ACC112 (cell line): ENCODE data around the gene GLI3.

Experiments used
- H2AFZ ChIP-seq: fragments of 200-600 bp; sonication (generic); one replicate; pipeline ENCODE4 v1.6.0; 2017; ENCODE audit warnings: antibody characterized with exemption, low read length; ENCODE audit not compliant: unreplicated experiment
- H3K27ac ChIP-seq: fragments of 200-600 bp; sonication (generic); 2 replicates; pipeline ENCODE4 v1.5.1; 2014; ENCODE audit warnings: low read depth, mild to moderate bottlenecking, antibody characterized with exemption, low read length, moderate library complexity
- H3K27me3 ChIP-seq: fragments of 200-600 bp; sonication (generic); 2 replicates; pipeline ENCODE4 v1.6.1; 2014; ENCODE audit warnings: mild to moderate bottlenecking, antibody characterized with exemption, low read length, moderate library complexity, mixed read lengths; ENCODE audit not compliant: insufficient read depth
- H3K36me3 ChIP-seq: fragments of 200-600 bp; sonication (generic); 2 replicates; pipeline ENCODE4 v1.6.1; 2016; ENCODE audit warnings: mild to moderate bottlenecking, antibody characterized with exemption, low read length, moderate library complexity, mixed read lengths; ENCODE audit not compliant: insufficient read depth
- H3K4me1 ChIP-seq: fragments of 200-600 bp; sonication (generic); one replicate; pipeline ENCODE4 v1.6.1; 2016; ENCODE audit warnings: low read length, mixed read lengths; ENCODE audit not compliant: insufficient read depth, unreplicated experiment, control insufficient read depth
- H3K4me3 ChIP-seq: fragments of 200-600 bp; sonication (generic); 2 replicates; pipeline ENCODE4 v1.5.1; 2014; ENCODE audit warnings: mild to moderate bottlenecking, low read depth, low read length
- H3K79me2 ChIP-seq: fragments of 200-600 bp; sonication (generic); one replicate; pipeline ENCODE4 v1.6.0; 2016; ENCODE audit warnings: low read length; ENCODE audit not compliant: control insufficient read depth, unreplicated experiment, insufficient read depth

The GLI3 gene

DNA sequence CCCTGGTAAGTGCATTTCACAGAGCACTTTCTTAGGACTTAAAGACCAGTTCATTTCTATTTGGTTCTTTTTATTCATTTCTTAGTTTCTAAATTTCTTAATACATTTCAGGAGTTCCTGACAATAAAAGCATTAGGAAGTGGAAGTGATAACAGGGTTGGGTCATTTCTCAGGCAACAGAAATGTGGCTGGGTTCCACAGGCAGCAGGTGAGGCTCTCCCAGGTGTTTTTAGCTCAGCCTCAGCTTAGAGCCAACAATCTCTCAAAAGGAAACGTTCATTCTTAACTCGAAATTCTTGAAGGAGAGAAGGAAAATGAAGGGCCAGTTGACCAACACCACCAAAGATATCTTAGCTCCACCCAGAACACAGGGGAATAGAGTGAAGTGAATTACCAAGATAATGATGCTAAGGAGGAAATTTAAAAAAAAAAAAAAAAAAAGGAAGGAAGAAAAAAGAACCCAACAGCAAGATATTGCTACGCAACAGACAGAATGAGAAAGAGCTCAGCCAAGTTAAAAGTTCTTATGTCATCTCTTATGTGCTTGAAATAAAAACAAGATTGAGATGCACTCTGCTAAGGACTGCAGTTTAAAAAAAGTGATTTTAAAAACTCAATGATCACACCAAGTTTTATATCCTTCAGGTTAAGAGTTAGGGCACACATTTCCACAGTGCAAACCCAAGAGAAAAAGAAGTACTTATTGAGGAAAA is 230.1 kb downstream of the GLI3 start:
- H3K36me3 ChIP-seq, result no peaks in the 10 kb centered on the region; the same call in 1 of the 2 replicates
- H3K27me3 ChIP-seq, result no peaks in the 10 kb centered on the region
- H3K4me3 ChIP-seq, result no peak overlapping the region
- H3K27ac ChIP-seq, result no peak overlapping the region
- H2AFZ ChIP-seq, result no peak overlapping the region
- peaks cover 7% of the 10 kb centered on the region for H3K4me1 ChIP-seq
- no peaks in the 10 kb centered on the region for H3K79me2 ChIP-seq

- no peak overlapping the region for H3K4me3 ChIP-seq
- H3K79me2 ChIP-seq, result no peaks in the 10 kb centered on the region
- no peak overlapping the region for H3K27ac ChIP-seq
- H3K27me3 ChIP-seq, result no peaks in the 10 kb centered on the region
- no peak overlapping the region for H2AFZ ChIP-seq
- peaks cover 16% of the 10 kb centered on the region for H3K4me1 ChIP-seq
- no peaks in the 10 kb centered on the region for H3K36me3 ChIP-seq
These were observed 234.4 kb downstream of the GLI3 start for GRCh38 chr7:42002654-42003053.

DNA sequence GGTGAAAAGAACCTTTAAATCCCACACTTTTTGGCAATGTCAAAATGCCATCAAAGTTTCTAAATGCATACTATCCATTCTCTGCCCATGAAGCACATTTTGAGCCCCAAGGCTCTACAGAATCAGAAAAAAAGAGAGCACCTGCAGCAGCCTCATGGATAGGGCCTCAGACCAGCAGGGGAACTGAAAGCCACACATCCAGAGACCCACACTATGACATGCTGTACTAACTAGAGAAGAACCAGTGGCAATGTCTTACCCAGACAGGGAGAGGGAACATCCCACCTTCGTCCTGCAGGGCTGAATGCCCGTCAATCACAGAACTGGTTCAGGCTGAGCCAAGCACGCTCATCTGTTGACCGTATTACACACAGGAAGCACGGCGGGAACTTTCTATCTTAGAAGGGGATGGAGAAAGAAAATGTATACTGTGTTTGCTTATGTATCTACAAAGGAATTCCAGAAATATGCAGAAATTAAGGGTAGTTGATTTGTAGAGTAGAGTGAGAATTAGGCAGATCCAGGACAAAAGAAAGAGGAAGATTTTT is 237.2 kb downstream of the GLI3 start:
- Histone ChIP-seq H3K36me3 (no peaks in the 10 kb centered on the region), H3K4me1 (peaks cover 44% of the 10 kb centered on the region), H3K27me3 (no peaks in the 10 kb centered on the region), H2AFZ (no peak overlapping the region), H3K27ac (no peak overlapping the region), H3K4me3 (no peak overlapping the region), H3K79me2 (no peaks in the 10 kb centered on the region)

- Histone ChIP-seq H3K4me3 (no peak overlapping the region), H3K4me1 (peaks cover 62% of the 10 kb centered on the region), H3K27ac (no peak overlapping the region), H3K27me3 (no peaks in the 10 kb centered on the region), H3K36me3 (no peaks in the 10 kb centered on the region), H2AFZ (no peak overlapping the region), H3K79me2 (no peaks in the 10 kb centered on the region)
These were observed 239.0 kb downstream of the GLI3 start for GRCh38 chr7:41998041-41998440.

DNA sequence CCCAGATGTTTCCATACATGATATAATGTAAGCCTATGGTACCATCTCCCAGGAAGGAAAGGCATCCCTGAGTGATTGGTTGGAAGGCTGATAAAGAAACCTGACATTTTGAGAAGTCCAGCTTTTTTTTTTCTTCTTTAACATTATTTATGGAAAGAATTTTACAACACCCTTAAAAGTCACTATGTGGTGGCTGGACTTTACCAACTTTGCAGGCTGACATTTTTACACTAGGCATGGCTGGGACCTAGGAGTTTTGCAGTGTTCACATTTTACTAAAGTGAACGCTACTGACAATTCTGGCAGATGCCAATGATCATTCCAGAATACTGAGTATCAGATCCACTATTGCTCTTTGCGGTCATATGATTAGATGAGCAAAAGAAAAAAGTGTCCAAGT is 239.9 kb downstream of the GLI3 start:
- H3K4me3 ChIP-seq, result peak overlapping the region; percentile 57
- H2AFZ ChIP-seq, result peak overlapping the region; percentile 17
- peaks cover 58% of the 10 kb centered on the region for H3K4me1 ChIP-seq
- H3K27me3 ChIP-seq, result no peaks in the 10 kb centered on the region
- no peaks in the 10 kb centered on the region for H3K79me2 ChIP-seq
- no peaks in the 10 kb centered on the region for H3K36me3 ChIP-seq
- H3K27ac ChIP-seq, result peak overlapping the region; percentile 79

DNA sequence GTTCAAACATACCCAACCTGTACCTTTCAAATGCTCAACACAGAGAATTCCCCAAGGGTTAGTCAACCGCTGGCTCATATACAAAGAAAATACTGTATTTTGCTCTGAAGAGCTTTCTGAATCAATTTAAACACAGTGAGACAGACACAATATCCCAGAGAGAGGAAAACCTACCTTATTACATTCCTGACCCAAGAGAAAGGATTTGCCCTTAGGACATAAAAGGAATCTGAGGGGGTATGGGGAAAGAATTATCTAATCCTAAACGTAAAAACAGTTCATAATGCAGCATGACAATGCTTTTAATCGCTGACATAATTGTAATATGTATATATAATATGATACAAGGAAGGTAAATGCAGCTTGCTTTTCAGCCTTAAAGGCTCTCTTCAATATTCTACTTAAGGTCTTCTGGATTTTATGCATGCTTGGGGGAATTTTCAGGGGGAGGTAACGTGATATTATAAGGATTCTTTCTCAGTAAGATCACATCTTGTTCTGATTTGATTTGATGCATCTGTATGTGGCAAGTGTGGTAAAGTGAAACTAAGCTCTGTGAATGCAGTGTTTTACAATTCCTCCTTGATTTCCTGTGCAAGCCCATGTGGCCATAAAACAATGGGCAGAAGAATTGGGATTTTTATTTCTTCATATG is 240.5 kb downstream of the GLI3 start:
- peak overlapping the region; percentile 79 for H3K27ac ChIP-seq
- H3K4me3 ChIP-seq, result peak overlapping the region; percentile 57
- peaks cover 57% of the 10 kb centered on the region for H3K4me1 ChIP-seq
- peak overlapping the region; percentile 17 for H2AFZ ChIP-seq
- H3K36me3 ChIP-seq, result no peaks in the 10 kb centered on the region
- H3K27me3 ChIP-seq, result no peaks in the 10 kb centered on the region
- H3K79me2 ChIP-seq, result no peaks in the 10 kb centered on the region

- Histone ChIP-seq H3K36me3 (no peaks in the 10 kb centered on the region), H3K4me3 (no peak overlapping the region), H3K27me3 (no peaks in the 10 kb centered on the region), H3K4me1 (peaks cover 63% of the 10 kb centered on the region), H2AFZ (no peak overlapping the region), H3K79me2 (no peaks in the 10 kb centered on the region), H3K27ac (peak overlapping the region; percentile 79; the same call in 1 of the 2 replicates)
These were observed 241.3 kb downstream of the GLI3 start for GRCh38 chr7:41995632-41996271.

- Histone ChIP-seq H3K36me3 (no peaks in the 10 kb centered on the region), H3K4me1 (peaks cover 63% of the 10 kb centered on the region), H3K27me3 (no peaks in the 10 kb centered on the region), H3K27ac (no peak overlapping the region), H3K4me3 (no peak overlapping the region), H3K79me2 (no peaks in the 10 kb centered on the region), H2AFZ (no peak overlapping the region)
These were observed 242.3 kb downstream of the GLI3 start for GRCh38 chr7:41994746-41995110.

- Histone ChIP-seq H3K27me3 (no peaks in the 10 kb centered on the region), H3K27ac (no peak overlapping the region), H3K4me1 (peaks cover 62% of the 10 kb centered on the region), H2AFZ (no peak overlapping the region), H3K4me3 (no peak overlapping the region), H3K79me2 (no peaks in the 10 kb centered on the region), H3K36me3 (no peaks in the 10 kb centered on the region)
These were observed 242.8 kb downstream of the GLI3 start for GRCh38 chr7:41994036-41994745.
